GM12873 (cell line): Measurements from ENCODE around the gene ASTN2.

ENCODE experiments used
- CTCF ChIP-seq: IDR thresholded peaks from 2 replicates; pipeline ENCODE4 v1.5.1; 2012; ENCODE audit warnings: low read depth, mild to moderate bottlenecking, moderate library complexity, low read length, control low read depth; ENCODE audit not compliant: insufficient read depth; ENCODE audit errors: missing control alignments

ASTN2 gene

GRCh38 chr9:117000196-117000723 is 414.6 kb downstream of the ASTN2 start:
- no peak for TF ChIP-seq CTCF

GRCh38 chr9:116998305-116998704 is 416.6 kb downstream of the ASTN2 start:
- TF ChIP-seq CTCF, result no peak

GRCh38 chr9:116992865-116993264 is 422.0 kb downstream of the ASTN2 start:
- TF ChIP-seq CTCF, result no peak

GRCh38 chr9:116991051-116991450 is 423.8 kb downstream of the ASTN2 start:
- TF ChIP-seq CTCF, result no peak

- TF ChIP-seq CTCF, result no peak
Observed at GRCh38 chr9:116990592-116990991, 424.3 kb downstream of the ASTN2 start.

GRCh38 chr9:116987721-116988485 is 427.0 kb downstream of the ASTN2 start:
- no peak for TF ChIP-seq CTCF

GRCh38 chr9:116986015-116986414 is 428.8 kb downstream of the ASTN2 start:
- no peak for TF ChIP-seq CTCF
